HG03342 (cell line): ENCODE measurements around the gene DHRS12.
A peak's percentile ranks its signal among the peaks of the same experiment; 100 is the strongest.
"Not testable (repeated sequence)": the region's sequence is repeated elsewhere in the genome, so short reads cannot be mapped to it uniquely, and the experiment has no call there.

Experiments used
- ATAC-seq: cut with Tn5 transposase; IDR thresholded peaks from one replicate; pipeline ENCODE4 v1.9.1; 2021; ENCODE audit warnings: mild to moderate bottlenecking, moderate library complexity; ENCODE audit not compliant: unreplicated experiment

The DHRS12 gene

GRCh38 chr13:51828730-51829567 lies 25.0 kb upstream of the DHRS12 start:
- ATAC-seq = no peak

- ATAC-seq = no peak
Measured at GRCh38 chr13:51827254-51827653, 23.3 kb upstream of the DHRS12 start.

GRCh38 chr13:51826606-51827005 lies 22.6 kb upstream of the DHRS12 start:
- no peak for ATAC-seq

GRCh38 chr13:51825681-51826254 lies 21.8 kb upstream of the DHRS12 start:
- no peak for ATAC-seq

- no peak for ATAC-seq
Measured at GRCh38 chr13:51825165-51825592, 21.2 kb upstream of the DHRS12 start.

GRCh38 chr13:51824712-51825111 lies 20.7 kb upstream of the DHRS12 start:
- not testable (repeated sequence) for ATAC-seq

GRCh38 chr13:51823863-51824262 lies 19.9 kb upstream of the DHRS12 start:
- ATAC-seq = no peak

GRCh38 chr13:51823359-51823758 lies 19.4 kb upstream of the DHRS12 start:
- ATAC-seq = no peak

- no peak for ATAC-seq
Measured at GRCh38 chr13:51822106-51822815, 18.3 kb upstream of the DHRS12 start.

- ATAC-seq = no peak
Measured at GRCh38 chr13:51821606-51822005, 17.6 kb upstream of the DHRS12 start.

GRCh38 chr13:51820016-51820597 lies 16.1 kb upstream of the DHRS12 start:
- no peak for ATAC-seq

- ATAC-seq = no peak
Measured at GRCh38 chr13:51819544-51819943, 15.6 kb upstream of the DHRS12 start.

- ATAC-seq = no peak
Measured at GRCh38 chr13:51818781-51819511, 15.0 kb upstream of the DHRS12 start.

- ATAC-seq = no peak
Measured at GRCh38 chr13:51818276-51818675, 14.3 kb upstream of the DHRS12 start.

GRCh38 chr13:51817717-51818116 lies 13.8 kb upstream of the DHRS12 start:
- ATAC-seq = no peak

- ATAC-seq = no peak
Measured at GRCh38 chr13:51816604-51817249, 12.8 kb upstream of the DHRS12 start.

GRCh38 chr13:51815848-51816247 lies 11.9 kb upstream of the DHRS12 start:
- ATAC-seq = no peak

- peak; percentile 75 for ATAC-seq
Measured at GRCh38 chr13:51814825-51815650, 11.1 kb upstream of the DHRS12 start.

GRCh38 chr13:51814071-51814470 lies 10.1 kb upstream of the DHRS12 start:
- no peak for ATAC-seq
